ENCODE measurements around the gene PRIMA1. TPM values are rescaled to one million over a fixed set of nuclear protein-coding genes. Genes with fewer than 3 reads are reported as not detected.
A peak's percentile ranks its signal among the peaks of the same experiment; 100 is the strongest.

The PRIMA1 gene
- total RNA-seq, 1 donor from 2014 or later, result 1.3 TPM

- no peak for DNase-seq (ENCODE audit: low spot score)
Observed at GRCh38 chr14:93733231-93733630, 55.1 kb downstream of the PRIMA1 start.

GRCh38 chr14:93732524-93732923 lies 55.8 kb downstream of the PRIMA1 start:
- no peak for DNase-seq (ENCODE audit: low spot score)

DNA sequence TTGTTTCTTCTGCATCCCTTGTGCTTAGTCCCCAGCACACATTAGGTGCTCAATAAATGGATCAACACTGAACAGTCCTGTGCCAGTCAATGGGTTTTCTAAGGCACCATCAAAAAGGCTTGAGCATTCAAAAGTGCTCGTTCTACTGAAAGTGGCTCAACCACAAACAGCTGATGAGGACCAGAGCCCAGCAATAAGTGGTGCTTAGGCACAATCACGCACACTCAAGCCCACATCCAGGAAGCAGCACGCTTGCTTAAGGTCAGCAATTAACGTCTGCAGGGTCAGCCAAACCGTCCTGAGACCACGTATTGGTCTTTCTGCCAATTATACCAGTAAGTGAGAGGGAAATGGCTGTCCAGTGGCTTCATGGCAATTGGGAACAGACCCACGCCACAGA lies 56.5 kb downstream of the PRIMA1 start:
- DNase-seq (ENCODE audit: low spot score), result no peak

- DNase-seq (ENCODE audit: low spot score), result no peak
Observed at GRCh38 chr14:93729993-93730392, 58.3 kb downstream of the PRIMA1 start.

DNA sequence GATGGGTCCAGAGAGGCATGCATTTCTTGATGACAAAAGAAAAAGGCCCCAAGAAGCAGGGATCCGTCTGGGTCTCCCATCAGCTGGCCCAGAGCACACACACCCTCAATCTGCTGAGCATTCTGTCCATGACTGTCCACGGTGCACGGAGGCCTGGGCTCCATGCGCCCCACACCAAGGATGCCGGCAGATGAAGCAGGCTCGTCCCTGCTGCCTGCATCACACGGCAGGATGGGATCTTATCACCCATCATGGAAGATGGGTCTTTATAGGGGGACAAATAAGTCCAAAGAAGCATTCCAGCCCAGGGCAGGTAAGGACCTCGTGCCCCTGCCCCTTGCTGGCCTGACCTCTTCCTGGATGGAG lies 59.7 kb downstream of the PRIMA1 start:
- no peak for DNase-seq (ENCODE audit: low spot score)

DNA sequence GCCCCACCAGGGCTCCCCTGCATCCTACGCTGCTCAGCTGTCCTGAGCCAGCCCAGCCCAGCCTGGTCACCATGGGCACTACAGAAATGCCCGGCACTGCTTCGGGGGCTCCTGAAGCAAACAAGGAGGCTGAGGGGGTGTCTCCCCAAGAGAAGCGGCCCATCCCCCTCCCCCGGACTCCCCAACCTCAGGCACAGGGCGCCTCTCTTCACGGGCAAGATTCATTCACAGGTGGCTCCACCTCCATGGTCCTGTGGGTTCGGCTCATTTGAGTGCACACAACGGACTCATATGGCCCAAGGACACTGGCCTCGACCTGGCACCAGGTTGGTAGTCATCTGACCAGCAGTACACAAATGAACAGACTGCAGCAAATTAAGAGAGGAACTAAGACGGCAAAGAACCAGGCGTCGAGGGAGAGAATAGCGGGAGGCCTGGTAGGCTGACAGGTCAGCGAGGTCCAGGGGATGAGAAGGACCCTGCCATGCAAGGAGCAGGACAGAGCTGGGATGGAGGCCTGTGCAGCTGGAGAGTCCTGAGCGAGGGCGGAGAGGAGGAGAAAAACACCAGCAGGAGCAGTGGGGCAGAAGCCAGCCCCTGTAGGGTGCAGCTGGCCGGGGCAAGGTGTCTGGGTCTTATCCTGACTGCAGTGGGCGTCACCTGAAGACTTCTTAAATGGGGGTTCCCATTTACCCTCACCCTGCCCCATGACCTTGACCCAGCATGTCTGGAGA lies 60.2 kb downstream of the PRIMA1 start:
- DNase-seq (ENCODE audit: low spot score), result no peak

DNA sequence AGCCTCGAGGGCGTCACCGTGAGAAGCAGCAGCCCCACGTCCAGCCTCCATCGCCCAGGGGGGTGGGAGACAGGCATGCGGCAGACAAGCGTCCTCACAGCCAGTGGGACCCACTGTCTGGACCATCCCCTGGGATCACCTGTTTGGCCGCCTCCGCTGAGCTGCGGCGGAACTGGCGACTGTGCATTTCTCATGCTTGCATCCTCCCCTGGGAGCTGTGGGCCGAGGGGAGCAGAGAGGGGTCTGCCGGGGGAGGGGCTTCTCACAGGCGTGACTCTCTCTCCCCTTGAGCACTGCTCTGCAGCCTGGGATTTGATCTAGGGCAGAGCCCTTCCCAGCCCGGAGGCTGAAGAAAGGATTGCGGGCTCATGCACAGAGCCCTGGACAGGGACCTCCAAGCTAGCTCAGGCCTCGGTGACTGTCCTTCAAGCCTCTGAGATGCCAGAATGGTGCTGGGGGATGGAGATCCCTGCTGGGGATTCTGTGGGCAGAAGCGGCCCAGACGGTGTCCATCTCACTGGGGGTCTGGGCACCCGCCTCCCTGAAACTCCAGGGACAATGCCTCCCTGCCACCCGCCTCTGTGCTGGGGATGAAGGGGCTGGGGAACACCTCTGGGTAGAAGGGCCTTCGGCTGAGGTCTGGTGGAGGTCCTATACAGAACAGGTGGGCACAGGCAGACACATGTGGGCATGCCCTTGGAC lies 61.1 kb downstream of the PRIMA1 start:
- no peak for DNase-seq (ENCODE audit: low spot score)

DNA sequence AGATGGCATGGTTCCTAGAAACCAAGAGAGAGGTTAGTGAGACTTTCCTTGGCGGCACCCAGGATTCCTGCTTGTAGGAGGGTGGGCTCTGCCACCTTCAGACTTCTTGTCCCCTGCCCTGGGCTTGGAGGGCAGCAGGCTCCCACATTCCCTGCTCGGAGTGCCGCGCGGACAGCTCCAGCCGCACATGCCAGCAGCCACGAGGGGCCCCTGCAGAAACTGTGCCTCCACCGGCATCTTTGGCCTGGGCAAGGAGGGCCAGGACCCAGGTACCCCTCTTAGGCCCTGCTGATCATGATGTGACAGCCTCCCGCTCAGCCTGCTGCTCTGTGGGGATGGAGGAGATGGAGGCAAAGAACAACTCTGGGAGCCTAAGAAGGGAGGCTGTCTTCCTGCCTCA lies 62.3 kb downstream of the PRIMA1 start:
- DNase-seq (ENCODE audit: low spot score), result no peak

DNA sequence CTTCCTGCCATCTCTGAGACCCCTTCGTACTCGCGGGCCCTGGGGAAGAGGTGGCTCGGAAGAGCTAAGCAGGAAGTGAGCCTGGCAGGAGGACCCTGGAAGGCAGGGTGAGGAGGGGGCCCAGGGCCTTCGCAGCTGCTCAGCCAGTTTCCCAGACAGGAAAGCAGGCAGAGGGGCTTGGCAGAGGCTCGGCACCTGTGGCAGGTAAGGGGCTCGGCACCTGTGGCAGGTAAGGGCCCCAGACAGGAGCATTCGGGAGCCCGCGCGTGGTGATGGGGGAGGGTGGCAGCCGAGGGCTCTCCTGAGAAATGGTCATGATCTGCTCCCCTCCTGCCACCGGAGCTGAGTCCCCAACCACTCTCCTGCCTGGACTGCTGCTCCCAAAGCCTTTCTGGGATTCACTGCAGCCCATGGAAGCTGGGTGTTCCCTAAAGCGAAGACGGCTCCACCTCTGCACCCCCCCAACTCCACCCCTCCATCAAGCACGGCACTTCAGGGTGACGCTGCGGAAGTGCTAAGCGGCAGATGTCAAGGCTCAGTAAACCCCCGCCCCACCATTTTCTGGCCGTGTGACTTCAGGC lies 63.2 kb downstream of the PRIMA1 start:
- no peak for DNase-seq (ENCODE audit: low spot score)

- DNase-seq (ENCODE audit: low spot score), result peak; percentile 62
Observed at GRCh38 chr14:93723001-93723400, 65.3 kb downstream of the PRIMA1 start.

DNA sequence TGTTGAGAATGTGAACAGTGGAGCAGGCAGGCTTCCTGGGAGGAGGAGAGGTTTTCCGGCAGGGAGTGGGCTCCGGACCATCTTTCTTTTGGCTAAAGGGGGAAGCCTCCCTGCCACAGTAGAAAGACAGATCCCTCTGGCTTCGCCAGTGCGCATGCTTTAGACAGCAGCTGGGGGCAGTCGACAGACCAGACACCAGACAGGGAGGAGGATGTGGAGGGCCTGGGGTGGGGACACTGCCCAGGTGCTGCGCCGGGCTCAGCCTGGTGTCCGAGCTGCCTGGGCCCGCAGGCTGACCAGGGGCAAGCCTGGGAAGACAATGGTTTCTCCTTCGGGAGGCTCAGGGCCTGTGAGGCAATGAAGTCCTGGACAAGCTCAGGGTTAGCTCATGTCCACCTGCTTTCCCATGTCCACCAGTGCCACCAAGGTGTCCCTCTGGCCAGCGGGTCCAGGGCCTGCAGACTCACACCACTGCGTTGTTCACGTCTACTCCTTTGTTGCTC lies 67.3 kb downstream of the PRIMA1 start:
- DNase-seq (ENCODE audit: low spot score), result peak; percentile 82

GRCh38 chr14:93720076-93720815 lies 68.0 kb downstream of the PRIMA1 start:
- DNase-seq (ENCODE audit: low spot score), result no peak

- no peak for DNase-seq (ENCODE audit: low spot score)
Observed at GRCh38 chr14:93719256-93719655, 69.0 kb downstream of the PRIMA1 start.

- DNase-seq (ENCODE audit: low spot score), result no peak
Observed at GRCh38 chr14:93717668-93718320, 70.5 kb downstream of the PRIMA1 start.

DNA sequence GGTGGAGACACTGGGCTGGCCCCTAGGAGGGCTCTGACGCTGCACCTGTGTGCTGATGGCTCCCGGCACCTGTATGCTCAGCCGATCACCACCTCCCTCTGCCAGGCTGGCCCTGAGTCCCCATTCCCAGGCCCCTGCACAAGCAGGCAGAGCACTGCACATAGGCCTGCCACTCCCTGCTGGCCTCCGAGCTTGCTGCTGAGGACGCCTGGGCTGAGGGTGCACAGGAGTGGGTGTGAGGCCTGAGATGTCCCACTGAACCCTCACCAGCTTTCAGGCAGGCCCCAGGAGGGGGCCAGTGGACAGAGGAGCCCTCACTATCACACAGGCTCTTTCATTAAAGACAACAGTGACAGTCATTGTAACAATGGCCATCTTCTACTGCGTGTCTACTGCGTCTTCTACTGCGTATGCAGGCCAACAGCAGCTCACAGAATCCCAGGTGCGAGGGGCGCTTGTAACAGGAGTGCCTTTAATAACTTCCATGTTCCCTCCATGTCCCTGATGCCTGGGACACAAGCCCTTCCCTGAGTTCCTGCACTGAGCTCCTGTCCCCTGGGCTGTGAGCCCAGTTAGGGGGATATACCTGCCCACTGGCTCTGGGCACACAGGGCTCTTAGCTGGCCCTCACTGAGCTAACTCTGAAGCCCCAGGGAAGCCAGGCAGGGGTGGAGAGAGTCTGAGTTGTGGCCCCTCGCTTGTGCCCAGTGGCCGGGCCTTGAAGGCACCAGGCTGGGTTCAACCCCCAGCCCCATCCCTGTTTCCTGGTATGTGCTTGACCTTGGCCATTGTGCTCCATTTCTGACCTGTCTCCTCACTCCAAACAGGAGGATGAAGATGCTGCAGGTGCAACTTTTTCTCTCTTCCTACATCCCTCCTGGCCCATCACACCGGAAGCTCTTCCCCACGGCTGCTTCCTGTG lies 71.3 kb downstream of the PRIMA1 start:
- no peak for DNase-seq (ENCODE audit: low spot score)

DNA sequence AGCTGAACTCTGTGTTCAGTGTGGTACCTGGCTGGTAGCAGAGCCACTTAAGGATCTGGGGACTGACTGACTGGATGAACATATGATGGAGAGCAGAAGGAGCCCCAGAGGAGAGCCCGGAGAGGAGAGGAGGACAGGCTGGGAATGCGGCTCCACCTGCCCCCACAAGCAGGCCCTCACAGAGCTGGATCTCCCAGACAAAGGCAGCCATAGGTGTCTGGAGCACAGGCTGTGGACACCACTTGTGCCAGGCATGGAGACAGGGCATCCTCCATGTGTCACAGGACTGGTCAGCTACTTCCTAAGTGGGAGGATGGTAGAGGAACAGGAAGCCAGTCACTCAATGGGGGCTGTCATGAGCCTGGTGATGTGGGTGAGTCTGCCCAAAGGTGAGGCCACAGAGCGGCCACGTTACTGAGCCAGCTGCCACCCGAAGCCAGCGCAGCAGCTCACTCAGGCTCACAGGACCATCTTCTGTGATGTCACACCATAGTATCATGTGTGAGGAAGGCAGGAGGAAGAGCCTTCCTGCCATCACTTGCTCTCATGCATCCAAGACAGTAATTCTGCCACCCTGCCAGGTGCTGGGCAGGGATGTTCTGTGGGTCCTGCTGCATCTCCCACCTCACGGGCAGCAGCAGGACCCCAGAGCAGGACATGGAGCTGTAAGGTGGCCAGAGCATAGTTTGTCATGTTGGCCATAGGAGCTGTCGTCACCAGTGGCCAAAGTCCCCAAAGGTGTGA lies 72.1 kb downstream of the PRIMA1 start:
- no peak for DNase-seq (ENCODE audit: low spot score)

GRCh38 chr14:93715279-93715927 lies 72.9 kb downstream of the PRIMA1 start:
- DNase-seq (ENCODE audit: low spot score), result no peak

DNA sequence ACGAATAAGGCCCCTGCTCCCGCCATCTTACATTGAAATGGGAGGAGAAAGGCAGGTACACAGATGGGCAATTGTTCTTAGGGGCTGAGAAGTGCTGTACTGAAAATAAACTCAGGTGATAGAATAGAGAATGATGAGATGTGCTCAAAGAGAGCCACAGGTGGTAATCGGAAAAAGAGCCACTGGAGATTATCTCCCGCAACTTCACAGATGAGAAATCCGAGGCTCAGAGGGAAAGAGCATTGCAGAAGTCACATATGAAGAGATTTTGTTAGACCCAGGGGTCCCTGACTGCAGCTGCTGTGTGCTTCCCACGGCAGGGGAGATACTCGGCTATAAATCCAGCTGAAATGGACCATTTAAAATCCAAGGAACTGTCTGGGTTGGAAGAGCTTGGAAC lies 73.7 kb downstream of the PRIMA1 start:
- no peak for DNase-seq (ENCODE audit: low spot score)
